B cell (primary cell): ENCODE data around the gene FAM53A. TPM values are rescaled to one million over a fixed set of nuclear protein-coding genes. Genes with fewer than 3 reads are reported as not detected.

Experiments used
- ATAC-seq: fragments of 200-7000 bp; cut with Tn5 transposase; one replicate; pipeline ENCODE4 v1.10.0; 2021; ENCODE audit warnings: low read depth, mild to moderate bottlenecking, moderate number of reproducible peaks, moderate library complexity
- CTCF ChIA-PET: fragments of 350-600 bp; sonication (Branson Sonifier 250); formaldehyde crosslinking; loops from one replicate; lab custom pipeline; 2021; ENCODE audit warnings: antibody characterized with exemption, inconsistent platforms; lab: Charles Lee
- POLR2A ChIA-PET: fragments of 350-600 bp; sonication (Branson Sonifier 250); formaldehyde crosslinking; loops from one replicate; lab custom pipeline; 2021; ENCODE audit warnings: antibody characterized with exemption; lab: Charles Lee
- DNase-seq: peaks from one replicate; pipeline ENCODE4 v3.0.0; 2013
- H2AFZ ChIP-seq: 2 replicates; pipeline ENCODE4 v1.6.1; 2012; ENCODE audit warnings: mild to moderate bottlenecking, low read depth, low read length; ENCODE audit not compliant: insufficient read depth, poor library complexity, severe bottlenecking
- H3K27ac ChIP-seq, 2 donors: 1 replicate in 1 of 2; 2 replicates in 1 of 2; pipeline ENCODE4 v1.5.1; 2012 to 2013; ENCODE audit warnings: low read length in 2 of 2, mild to moderate bottlenecking in 2 of 2, moderate library complexity in 1 of 2
- H3K27me3 ChIP-seq, 4 experiments: fragments of 200-600 bp in 1 of 4; sonication (generic) in 1 of 4; replicated peaks in 1 of 4; 1 replicate in 2 of 4; 2 replicates in 2 of 4; pipeline versions ENCODE4 v1.6.1 to v1.7.0; 2013 to 2016; ENCODE audit warnings: low read length in 3 of 4, mild to moderate bottlenecking in 2 of 4, mixed read lengths in 1 of 4, moderate library complexity in 1 of 4; ENCODE audit not compliant: insufficient read depth in 4 of 4, control insufficient read depth in 3 of 4; ENCODE audit errors: control extremely low read depth in 1 of 4
- H3K36me3 ChIP-seq, 2 experiments: replicated peaks in 1 of 2; 1 replicate in 1 of 2; 2 replicates in 1 of 2; pipeline versions ENCODE4 v1.6.1 to v1.7.1; 2013; ENCODE audit warnings: low read length in 1 of 2; ENCODE audit not compliant: insufficient read depth in 2 of 2, control insufficient read depth in 1 of 2; ENCODE audit errors: control extremely low read depth in 1 of 2, extremely low read depth in 1 of 2
- H3K4me1 ChIP-seq, 2 donors: fragments of 200-600 bp in 1 of 2; sonication (generic) in 1 of 2; 1 replicate in 1 of 2; 2 replicates in 1 of 2; pipeline versions ENCODE4 v1.5.1 to v1.6.1; 2013 to 2017; ENCODE audit warnings: low read length in 2 of 2; ENCODE audit not compliant: control insufficient read depth in 2 of 2, insufficient read depth in 2 of 2
- H3K4me2 ChIP-seq: replicated peaks from 2 replicates; pipeline ENCODE3; 2012; ENCODE audit warnings: mild to moderate bottlenecking, low read depth, low read length; ENCODE audit not compliant: poor library complexity, severe bottlenecking
- H3K4me3 ChIP-seq, 5 experiments: fragments of 200-600 bp in 1 of 5; sonication (generic) in 1 of 5; 1 replicate in 3 of 5; 2 replicates in 2 of 5; pipeline versions ENCODE4 v1.5.1 to v1.7.0; 2011 to 2016; ENCODE audit warnings: low read length in 4 of 5, mild to moderate bottlenecking in 4 of 5, low read depth in 2 of 5, control low read depth in 1 of 5, moderate library complexity in 1 of 5; ENCODE audit not compliant: insufficient read depth in 1 of 5; ENCODE audit errors: control extremely low read depth in 1 of 5, extremely low read depth in 1 of 5
- H3K79me2 ChIP-seq: fragments of 200-600 bp; sonication (generic); one replicate; pipeline ENCODE4 v1.6.0; 2016; ENCODE audit warnings: low read length; ENCODE audit not compliant: control insufficient read depth, insufficient read depth
- H3K9ac ChIP-seq: fragments of 200-600 bp; sonication (generic); 2 replicates; pipeline ENCODE4 v1.6.1; 2017; ENCODE audit warnings: mild to moderate bottlenecking, low read length, moderate library complexity
- H3K9me3 ChIP-seq, 3 donors: one replicate each; pipeline versions ENCODE4 v1.6.1 to v1.7.1; 2013; ENCODE audit warnings: low read length in 2 of 3; ENCODE audit not compliant: control insufficient read depth in 2 of 3, insufficient read depth in 1 of 3; ENCODE audit errors: control extremely low read depth in 1 of 3
- H4K20me1 ChIP-seq: 2 replicates; pipeline ENCODE4 v1.6.0; 2012; ENCODE audit warnings: mild to moderate bottlenecking, low read length; ENCODE audit not compliant: insufficient read depth, control insufficient read depth, poor library complexity, severe bottlenecking
- H3K27ac Mint-ChIP-seq: one replicate; pipeline ENCODE4 v1.8.0; 2021; ENCODE audit warnings: mixed read lengths
- H3K27me3 Mint-ChIP-seq: one replicate; pipeline ENCODE4 v1.8.0; 2021; ENCODE audit warnings: mixed read lengths
- H3K4me1 Mint-ChIP-seq: one replicate; pipeline ENCODE4 v1.8.0; 2021; ENCODE audit warnings: mixed read lengths
- H3K4me3 Mint-ChIP-seq: one replicate; pipeline ENCODE4 v1.8.0; 2021; ENCODE audit warnings: mixed read lengths
- H3K9me3 Mint-ChIP-seq: one replicate; pipeline ENCODE4 v1.8.0; 2022; ENCODE audit warnings: mixed read lengths; ENCODE audit not compliant: insufficient read depth
- EZH2 ChIP-seq: IDR thresholded peaks from 2 replicates; pipeline ENCODE4 v1.6.1; 2012; ENCODE audit warnings: borderline replicate concordance, low read depth, mild to moderate bottlenecking, moderate library complexity, low read length; ENCODE audit not compliant: insufficient read depth, poor library complexity, severe bottlenecking
- WGBS: methylation state at CpG from one replicate; pipeline ENCODE4 v1.1.5; 2013; ENCODE audit warnings: missing lambda C conversion rate; ENCODE audit not compliant: insufficient coverage; 5-methylcytosine and 5-hydroxymethylcytosine counted together
- intact Hi-C: fragments of 100-400 bp; cut with micrococcal nuclease; formaldehyde crosslinking; loops from one replicate; pipeline ENCODE4 v1.10.0; 2022
- polyA plus RNA-seq: library from polyadenylated mRNA; depleted of rRNA; stranded (reverse); fragments of >200 nt; gene quantifications from 2 replicates; pipeline ENCODE4 v1.2.3, GENCODE V29; 2012
- total RNA-seq, 2 donors: library from RNA; stranded (reverse); fragments of 120-200 nt in 1 of 2; gene quantifications; 1 replicate in 1 of 2; 2 replicates in 1 of 2; pipeline versions ENCODE4 v1.2.3 to v1.2.4, GENCODE V29; 2013 to 2022
- TF ChIP-seq, protein P1 (sequence below): fragments of 200-600 bp; IDR thresholded peaks from one replicate; pipeline ENCODE4 v1.8.0; 2022; ENCODE audit warnings: antibody characterized with exemption, mild to moderate bottlenecking

Gene FAM53A
- total and polyA plus RNA-seq, 2 donors (not counting 1 experiment from before 2014, with no cell fraction given): 2.2 to 4.2 TPM

- TF ChIP-seq, protein P1, sequence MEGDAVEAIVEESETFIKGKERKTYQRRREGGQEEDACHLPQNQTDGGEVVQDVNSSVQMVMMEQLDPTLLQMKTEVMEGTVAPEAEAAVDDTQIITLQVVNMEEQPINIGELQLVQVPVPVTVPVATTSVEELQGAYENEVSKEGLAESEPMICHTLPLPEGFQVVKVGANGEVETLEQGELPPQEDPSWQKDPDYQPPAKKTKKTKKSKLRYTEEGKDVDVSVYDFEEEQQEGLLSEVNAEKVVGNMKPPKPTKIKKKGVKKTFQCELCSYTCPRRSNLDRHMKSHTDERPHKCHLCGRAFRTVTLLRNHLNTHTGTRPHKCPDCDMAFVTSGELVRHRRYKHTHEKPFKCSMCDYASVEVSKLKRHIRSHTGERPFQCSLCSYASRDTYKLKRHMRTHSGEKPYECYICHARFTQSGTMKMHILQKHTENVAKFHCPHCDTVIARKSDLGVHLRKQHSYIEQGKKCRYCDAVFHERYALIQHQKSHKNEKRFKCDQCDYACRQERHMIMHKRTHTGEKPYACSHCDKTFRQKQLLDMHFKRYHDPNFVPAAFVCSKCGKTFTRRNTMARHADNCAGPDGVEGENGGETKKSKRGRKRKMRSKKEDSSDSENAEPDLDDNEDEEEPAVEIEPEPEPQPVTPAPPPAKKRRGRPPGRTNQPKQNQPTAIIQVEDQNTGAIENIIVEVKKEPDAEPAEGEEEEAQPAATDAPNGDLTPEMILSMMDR: no peak
- no peak for TF ChIP-seq EZH2
These were observed 20.0 kb downstream of the FAM53A start for GRCh38 chr4:1664141-1664540.

GRCh38 chr4:1663549-1663948, 20.6 kb downstream of the FAM53A start:
- CTCF ChIA-PET: interaction anchor here (0.6 kb wide), 1 partner anchor 147 kb away, joined by 3 read pairs; no protein-coding TSS in a partner anchor
- no peak for TF ChIP-seq EZH2
- TF ChIP-seq, protein P1: no peak
- POLR2A ChIA-PET: no interaction called here
- no peaks in the 10 kb centered on the region for H3K9me3 Mint-ChIP-seq
- H3K27ac Mint-ChIP-seq: no peak overlapping the region
- Histone ChIP-seq H3K4me1 (no peaks in the 10 kb centered on the region), H3K36me3 (no peaks in the 10 kb centered on the region), H3K4me3 (no peak overlapping the region), H4K20me1 (no peaks in the 10 kb centered on the region), H3K27me3 (no peaks in the 10 kb centered on the region), H2AFZ (no peak overlapping the region), H3K4me2 (no peak overlapping the region), H3K9me3 (peaks cover 0 to 4% (median 0%) of the 10 kb centered on the region in 3 donors), H3K79me2 (no peaks in the 10 kb centered on the region), H3K27ac (no peak overlapping the region), H3K9ac (no peak overlapping the region)
- intact Hi-C loops: no loop called here
- no peaks in the 10 kb centered on the region for H3K4me1 Mint-ChIP-seq
- 89% methylated on average over 4 of the region's 5 CpGs for WGBS
- no peak overlapping the region for H3K4me3 Mint-ChIP-seq
- ATAC-seq: no peak
- DNase-seq: no peak
- no peaks in the 10 kb centered on the region for H3K27me3 Mint-ChIP-seq

More at GRCh38 chr4:1664141-1664540, 20.0 kb downstream of the FAM53A start:
- no peaks in the 10 kb centered on the region for H3K9me3 Mint-ChIP-seq
- no peak overlapping the region for H3K27ac Mint-ChIP-seq
- H3K4me1 Mint-ChIP-seq: no peaks in the 10 kb centered on the region
- H4K20me1 ChIP-seq: no peaks in the 10 kb centered on the region
- intact Hi-C loops: no loop called here
- no peak for DNase-seq
- 95% methylated on average over 5 of the region's 8 CpGs for WGBS
- POLR2A ChIA-PET: no interaction called here
- no peaks in the 10 kb centered on the region for H3K27me3 ChIP-seq
- no peak overlapping the region for H3K4me3 Mint-ChIP-seq
- H3K4me1 ChIP-seq: no peaks in the 10 kb centered on the region
- no peak overlapping the region for H3K4me3 ChIP-seq
- no peak for ATAC-seq
- H3K36me3 ChIP-seq: no peaks in the 10 kb centered on the region
- peaks cover 0 to 4% (median 0%) of the 10 kb centered on the region in 3 donors for H3K9me3 ChIP-seq
- H2AFZ ChIP-seq: no peak overlapping the region
- H3K4me2 ChIP-seq: no peak overlapping the region
- CTCF ChIA-PET: interaction anchor here (0.6 kb wide), 1 partner anchor 146 kb away, joined by 3 read pairs; no protein-coding TSS in a partner anchor
- H3K27ac ChIP-seq: no peak overlapping the region
- H3K79me2 ChIP-seq: no peaks in the 10 kb centered on the region
- no peaks in the 10 kb centered on the region for H3K27me3 Mint-ChIP-seq
- no peak overlapping the region for H3K9ac ChIP-seq
